ENCODE measurements around the gene EN1. TPM values are rescaled to one million over a fixed set of nuclear protein-coding genes. Genes with fewer than 3 reads are reported as not detected.

EN1 gene
- total and polyA plus RNA-seq, 2 experiments from 2014 or later = 0.21 to 0.24 TPM

GRCh38 chr2:118882693-118883336 lies 35.4 kb upstream of the EN1 start:
- Histone ChIP-seq H2AFZ (peak overlapping the region; percentile 97), H3F3A (replicated peaks; ENCODE audit: low read depth) (no peaks in the 10 kb centered on the region), H3K4me3 (peak overlapping the region; percentile 34; the same call in 1 of the 2 replicates), H3K4me1 (ENCODE audit: insufficient read depth) (no peaks in the 10 kb centered on the region), H3K27me3 (ENCODE audit: insufficient read depth) (0 out of 2 replicates have a peak, but pooled peaks cover 3% of the 10 kb centered on the region), H3K9me2 (ENCODE audit: insufficient read depth) (peaks cover 6% of the 10 kb centered on the region; the same call in 1 of the 2 replicates), H3K27ac (ENCODE audit: low read depth) (no peak overlapping the region), H4K20me1 (replicated peaks; ENCODE audit: insufficient read depth) (no peaks in the 10 kb centered on the region), H3K36me3 (ENCODE audit: insufficient read depth) (no peaks in the 10 kb centered on the region), H3K4me2 (no peak overlapping the region), H3K79me2 (replicated peaks; ENCODE audit: insufficient read depth) (no peaks in the 10 kb centered on the region)
- peaks cover 2% of the 10 kb centered on the region; the same call in 2 of the 3 replicates for H3K4me1 Mint-ChIP-seq
- peak overlapping the region; percentile 63 for H3K4me3 Mint-ChIP-seq
- peak; percentile 84 for DNase-seq (ENCODE audit: low spot score)
- ATAC-seq = peak; percentile 89
- H3K27ac Mint-ChIP-seq = no peak overlapping the region
- H3K27me3 Mint-ChIP-seq (ENCODE audit: insufficient read depth, low read depth, poor library complexity) = peaks cover 14% of the 10 kb centered on the region
- no peaks in the 10 kb centered on the region for H3K9me3 Mint-ChIP-seq
- TF ChIP-seq JUNB (IDR thresholded peaks at IDR 0.05; ENCODE audit: unreplicated experiment) = no peak
- no peak for TF ChIP-seq STAT1 (IDR thresholded peaks at IDR 0.05; ENCODE audit: unreplicated experiment)
- peak; percentile 94 to 99 for TF ChIP-seq CTCF (conservative IDR thresholded peaks at IDR 0.05; ENCODE audit: low read depth in 2 of 2)
- H3K36me3 Mint-ChIP-seq (ENCODE audit: low read depth) = no peaks in the 10 kb centered on the region; the same call in 2 of the 3 replicates

- Histone ChIP-seq H3F3A (replicated peaks; ENCODE audit: low read depth) (no peaks in the 10 kb centered on the region), H3K4me1 (ENCODE audit: insufficient read depth) (no peaks in the 10 kb centered on the region), H3K4me3 (no peak overlapping the region), H2AFZ (peak overlapping the region; percentile 82), H3K79me2 (replicated peaks; ENCODE audit: insufficient read depth) (no peaks in the 10 kb centered on the region), H3K9me2 (ENCODE audit: insufficient read depth) (peaks cover 6% of the 10 kb centered on the region; the same call in 1 of the 2 replicates), H4K20me1 (replicated peaks; ENCODE audit: insufficient read depth) (no peaks in the 10 kb centered on the region), H3K36me3 (ENCODE audit: insufficient read depth) (no peaks in the 10 kb centered on the region; the same call in 1 of the 2 replicates), H3K4me2 (no peak overlapping the region), H3K27me3 (ENCODE audit: insufficient read depth) (0 out of 2 replicates have a peak, but pooled peaks cover 3% of the 10 kb centered on the region), H3K27ac (ENCODE audit: low read depth) (no peak overlapping the region)
- Mint-ChIP-seq H3K27me3 (ENCODE audit: insufficient read depth, low read depth, poor library complexity) (peaks cover 14% of the 10 kb centered on the region), H3K36me3 (ENCODE audit: low read depth) (no peaks in the 10 kb centered on the region; the same call in 2 of the 3 replicates), H3K4me3 (no peak overlapping the region), H3K27ac (no peak overlapping the region), H3K9me3 (no peaks in the 10 kb centered on the region), H3K4me1 (peaks cover 2% of the 10 kb centered on the region; the same call in 2 of the 3 replicates)
- DNase-seq (ENCODE audit: low spot score) (peak; percentile 87), ATAC-seq (peak; percentile 96)
- TF ChIP-seq EZH2 (IDR thresholded peaks at IDR 0.05; ENCODE audit: low read depth, unreplicated experiment) (no peak), ETS1 (IDR thresholded peaks at IDR 0.05) (no peak), CTCF (conservative IDR thresholded peaks at IDR 0.05; ENCODE audit: low read depth in 2 of 2) (peak; percentile 82 to 89), STAT1 (IDR thresholded peaks at IDR 0.05; ENCODE audit: unreplicated experiment) (no peak), ZNF462 (CRISPR knock-in tag; IDR thresholded peaks at IDR 0.05) (peak; percentile 60; the same call in 1 of the 2 replicates), JUNB (IDR thresholded peaks at IDR 0.05; ENCODE audit: unreplicated experiment) (no peak), CREB1 (CRISPR knock-in tag; IDR thresholded peaks at IDR 0.05; ENCODE audit: low read depth) (no peak)
Observed at GRCh38 chr2:118881490-118882129, 34.2 kb upstream of the EN1 start.

Measured in GM23338 (cell line).